ENCODE measurements around the gene C12orf50. TPM values are rescaled to one million over a fixed set of nuclear protein-coding genes. Genes with fewer than 3 reads are reported as not detected.

C12orf50 gene
- total RNA-seq, 6 donors from 2014 or later: 0.07 to 0.11 TPM; not detected in 4

DNA sequence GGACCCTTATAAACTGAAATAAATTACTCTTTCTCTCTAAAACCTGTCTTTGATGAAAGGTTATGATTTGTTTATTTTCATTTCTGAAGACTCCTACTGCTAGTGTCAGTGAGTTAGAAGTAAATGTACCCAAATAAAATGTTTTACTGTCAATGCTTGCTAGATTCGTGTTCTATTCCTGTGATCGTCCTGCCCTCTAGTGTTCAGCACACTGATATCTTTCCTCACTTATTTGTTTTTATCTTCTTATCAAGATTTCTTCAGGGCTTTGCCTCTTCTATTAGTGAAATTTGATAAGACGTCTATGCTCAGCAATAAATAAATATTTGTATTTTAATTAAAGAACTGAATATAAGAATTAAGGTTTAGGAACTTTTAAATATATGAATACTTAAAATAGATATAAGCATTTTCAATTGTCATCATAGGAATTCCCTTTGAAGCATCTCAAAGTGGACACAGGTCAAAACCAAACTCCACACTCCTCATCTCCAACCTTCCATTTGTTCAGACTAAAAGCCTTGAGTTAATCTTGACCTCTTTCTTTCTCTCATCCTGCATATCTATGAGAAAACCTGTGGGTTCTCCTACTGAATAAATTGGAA is 75.8 kb downstream of the C12orf50 start:
- Histone ChIP-seq H3K27ac (no peak overlapping the region), H3K4me1 (no peaks in the 10 kb centered on the region), H3K36me3 (no peaks in the 10 kb centered on the region), H3K27me3 (no peaks in the 10 kb centered on the region), H3K9me3 (no peaks in the 10 kb centered on the region), H3K4me3 (no peak overlapping the region)
- ATAC-seq (ENCODE audit: low FRiP score in 2 of 2): no peak
- TF ChIP-seq, protein P1, sequence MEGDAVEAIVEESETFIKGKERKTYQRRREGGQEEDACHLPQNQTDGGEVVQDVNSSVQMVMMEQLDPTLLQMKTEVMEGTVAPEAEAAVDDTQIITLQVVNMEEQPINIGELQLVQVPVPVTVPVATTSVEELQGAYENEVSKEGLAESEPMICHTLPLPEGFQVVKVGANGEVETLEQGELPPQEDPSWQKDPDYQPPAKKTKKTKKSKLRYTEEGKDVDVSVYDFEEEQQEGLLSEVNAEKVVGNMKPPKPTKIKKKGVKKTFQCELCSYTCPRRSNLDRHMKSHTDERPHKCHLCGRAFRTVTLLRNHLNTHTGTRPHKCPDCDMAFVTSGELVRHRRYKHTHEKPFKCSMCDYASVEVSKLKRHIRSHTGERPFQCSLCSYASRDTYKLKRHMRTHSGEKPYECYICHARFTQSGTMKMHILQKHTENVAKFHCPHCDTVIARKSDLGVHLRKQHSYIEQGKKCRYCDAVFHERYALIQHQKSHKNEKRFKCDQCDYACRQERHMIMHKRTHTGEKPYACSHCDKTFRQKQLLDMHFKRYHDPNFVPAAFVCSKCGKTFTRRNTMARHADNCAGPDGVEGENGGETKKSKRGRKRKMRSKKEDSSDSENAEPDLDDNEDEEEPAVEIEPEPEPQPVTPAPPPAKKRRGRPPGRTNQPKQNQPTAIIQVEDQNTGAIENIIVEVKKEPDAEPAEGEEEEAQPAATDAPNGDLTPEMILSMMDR (IDR thresholded peaks at IDR 0.05): peak in 3 of 6 experiments; percentile 17 to 18 (median 18)
- TF ChIP-seq POLR2AphosphoS5 (IDR thresholded peaks at IDR 0.05) (no peak), POLR2A (IDR thresholded peaks at IDR 0.05) (no peak), EP300 (IDR thresholded peaks at IDR 0.05) (no peak)
- 3 to 4% methylated on average over 3 of the region's 3 CpGs for WGBS, 2 donors
- no peak for DNase-seq

DNA sequence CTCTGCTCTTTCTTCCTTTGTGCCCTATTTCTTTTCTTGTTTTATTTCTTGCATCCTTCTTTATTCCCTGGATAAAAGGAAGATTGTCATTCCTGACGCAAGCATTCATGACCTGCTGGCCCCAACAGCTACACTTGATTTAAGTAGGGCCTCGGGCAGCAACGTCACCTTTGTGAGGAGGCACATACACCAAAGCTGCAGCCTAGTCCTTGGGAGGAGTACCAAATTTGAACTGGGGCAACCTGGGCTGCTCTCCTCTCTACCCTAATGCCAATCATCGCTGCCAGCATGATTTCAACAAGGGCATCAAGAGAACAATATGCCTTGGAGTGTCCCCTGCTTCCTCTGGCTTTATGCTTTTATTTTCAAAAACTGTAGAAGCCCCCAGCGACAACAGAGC is 76.4 kb downstream of the C12orf50 start:
- WGBS, 2 donors: 54 to 58% methylated on average over 5 of the region's 5 CpGs
- Histone ChIP-seq H3K9me3 (no peaks in the 10 kb centered on the region), H3K36me3 (no peaks in the 10 kb centered on the region), H3K4me1 (no peaks in the 10 kb centered on the region), H3K27ac (no peak overlapping the region), H3K4me3 (no peak overlapping the region), H3K27me3 (no peaks in the 10 kb centered on the region)
- ATAC-seq (ENCODE audit: low FRiP score in 2 of 2) (no peak), DNase-seq (no peak)
- TF ChIP-seq EP300 (IDR thresholded peaks at IDR 0.05) (no peak), POLR2A (IDR thresholded peaks at IDR 0.05) (no peak), POLR2AphosphoS5 (IDR thresholded peaks at IDR 0.05) (no peak)
- TF ChIP-seq, protein P1 (IDR thresholded peaks at IDR 0.05): no peak

DNA sequence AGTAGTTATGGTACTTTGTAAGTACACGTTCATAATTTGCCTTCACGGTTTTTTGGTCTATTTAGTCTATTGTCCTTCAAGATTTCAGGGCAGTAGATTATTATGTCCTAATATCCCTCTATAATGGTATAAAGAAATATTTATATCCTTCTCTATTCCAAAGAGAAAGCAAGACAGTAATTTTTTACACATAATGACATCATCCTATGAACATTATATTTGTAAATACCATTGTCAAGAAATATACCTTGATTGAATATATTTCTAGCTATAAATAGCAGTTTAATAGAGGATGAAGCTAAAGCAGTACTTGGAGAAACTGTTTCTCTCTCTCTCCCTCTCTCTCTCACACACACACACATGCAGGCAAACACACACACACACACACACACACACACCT is 77.0 kb downstream of the C12orf50 start:
- 72 to 89% methylated on average over 2 of the region's 2 CpGs for WGBS, 2 donors
- H3K27me3 ChIP-seq: no peaks in the 10 kb centered on the region
- no peak for TF ChIP-seq POLR2AphosphoS5 (IDR thresholded peaks at IDR 0.05)
- TF ChIP-seq, protein P1 (IDR thresholded peaks at IDR 0.05): no peak
- TF ChIP-seq POLR2A (IDR thresholded peaks at IDR 0.05): no peak
- TF ChIP-seq EP300 (IDR thresholded peaks at IDR 0.05): no peak
- no peak overlapping the region for H3K4me3 ChIP-seq
- H3K9me3 ChIP-seq: no peaks in the 10 kb centered on the region
- H3K27ac ChIP-seq: no peak overlapping the region
- H3K4me1 ChIP-seq: no peaks in the 10 kb centered on the region
- DNase-seq: no peak
- no peak for ATAC-seq (ENCODE audit: low FRiP score in 2 of 2)
- H3K36me3 ChIP-seq: no peaks in the 10 kb centered on the region

DNA sequence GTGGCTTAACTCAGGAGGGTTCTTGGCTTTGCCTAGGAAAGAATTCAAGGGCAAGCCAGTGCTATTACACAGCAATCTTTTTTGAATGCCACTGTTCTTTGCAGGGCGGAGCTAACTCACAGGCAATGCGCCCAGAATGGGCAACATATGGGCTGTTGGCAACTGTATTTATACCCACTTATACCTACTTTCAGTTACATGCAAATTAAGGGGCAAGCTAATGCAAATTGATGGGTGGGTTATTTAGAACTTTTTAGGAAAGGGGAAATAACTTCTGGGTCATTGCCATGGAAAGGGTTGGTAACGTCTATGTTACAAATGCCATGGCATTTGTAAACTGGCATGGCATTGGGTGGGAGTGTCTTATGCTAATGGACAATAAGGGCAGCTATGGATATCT is 85.4 kb downstream of the C12orf50 start:
- no peak for TF ChIP-seq EP300 (IDR thresholded peaks at IDR 0.05)
- TF ChIP-seq, protein P1 (IDR thresholded peaks at IDR 0.05): no peak
- no peak for TF ChIP-seq POLR2AphosphoS5 (IDR thresholded peaks at IDR 0.05)
- no peak for TF ChIP-seq POLR2A (IDR thresholded peaks at IDR 0.05)
- ATAC-seq (ENCODE audit: low FRiP score in 2 of 2) (no peak), DNase-seq (no peak)
- Histone ChIP-seq H3K4me3 (no peak overlapping the region), H3K27me3 (no peaks in the 10 kb centered on the region), H3K4me1 (no peaks in the 10 kb centered on the region), H3K27ac (no peak overlapping the region), H3K36me3 (no peaks in the 10 kb centered on the region), H3K9me3 (no peaks in the 10 kb centered on the region)
- WGBS, 2 donors: 82 to 89% methylated on average over 3 of the region's 3 CpGs

DNA sequence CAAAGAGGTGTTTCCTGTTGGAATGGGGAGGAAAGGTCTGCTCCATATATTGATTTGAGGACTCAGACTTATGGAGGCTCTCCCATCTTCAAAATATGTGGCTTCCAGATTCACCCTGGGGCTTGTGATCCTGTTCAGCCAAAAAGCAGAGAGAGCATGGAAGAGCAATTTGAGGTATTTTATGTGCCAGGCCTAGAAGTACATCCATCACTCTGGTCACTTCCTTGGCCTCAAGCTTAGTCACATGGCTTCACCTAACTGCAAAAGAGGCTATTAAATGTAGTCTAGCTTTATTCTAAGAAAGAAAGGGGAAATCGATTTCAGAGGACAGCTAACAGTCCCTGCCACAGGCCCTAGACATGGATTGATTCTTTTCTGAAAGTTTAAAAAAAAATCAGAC is 86.2 kb downstream of the C12orf50 start:
- Histone ChIP-seq H3K27ac (no peak overlapping the region), H3K27me3 (no peaks in the 10 kb centered on the region), H3K9me3 (no peaks in the 10 kb centered on the region), H3K4me3 (no peak overlapping the region), H3K4me1 (no peaks in the 10 kb centered on the region), H3K36me3 (no peaks in the 10 kb centered on the region)
- TF ChIP-seq EP300 (IDR thresholded peaks at IDR 0.05) (no peak), POLR2A (IDR thresholded peaks at IDR 0.05) (no peak), POLR2AphosphoS5 (IDR thresholded peaks at IDR 0.05) (no peak)
- TF ChIP-seq, protein P1 (IDR thresholded peaks at IDR 0.05): no peak
- WGBS, 2 donors: 67 to 73% methylated on average over 1 of the region's 1 CpG
- ATAC-seq (ENCODE audit: low FRiP score in 2 of 2) (no peak), DNase-seq (no peak)

Measured in upper lobe of left lung (tissue), 6 donors.